ENCODE results near the gene CDCA5. TPM values are rescaled to one million over a fixed set of nuclear protein-coding genes. Genes with fewer than 3 reads are reported as not detected.

CDCA5 gene
- total RNA-seq, 1 donor from 2014 or later: 6.9 TPM

DNA sequence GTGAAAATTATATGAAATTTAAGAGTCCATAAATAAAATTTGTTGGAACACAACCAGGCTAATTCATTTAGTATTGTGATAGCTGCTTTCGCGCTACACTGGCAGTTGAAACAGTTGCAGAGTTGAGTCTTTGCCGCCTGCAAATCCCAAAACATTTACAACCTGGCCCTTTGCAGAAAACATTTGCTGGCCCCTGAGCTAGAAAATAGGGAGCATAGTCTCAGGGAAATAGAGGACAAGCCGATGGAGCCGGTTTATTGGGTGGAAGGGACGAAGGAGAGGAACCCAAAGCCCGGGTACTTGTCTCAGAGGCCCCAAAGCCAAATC is 43.4 kb downstream of the CDCA5 start:
- H3K4me3 ChIP-seq (ENCODE audit: low read depth, low read length): peak overlapping the region; percentile 69
- H3K27me3 ChIP-seq (ENCODE audit: control insufficient read depth, insufficient read depth, low read length): no peaks in the 10 kb centered on the region
- no peak for DNase-seq (ENCODE audit: low read depth)
- TF ChIP-seq, protein P1, sequence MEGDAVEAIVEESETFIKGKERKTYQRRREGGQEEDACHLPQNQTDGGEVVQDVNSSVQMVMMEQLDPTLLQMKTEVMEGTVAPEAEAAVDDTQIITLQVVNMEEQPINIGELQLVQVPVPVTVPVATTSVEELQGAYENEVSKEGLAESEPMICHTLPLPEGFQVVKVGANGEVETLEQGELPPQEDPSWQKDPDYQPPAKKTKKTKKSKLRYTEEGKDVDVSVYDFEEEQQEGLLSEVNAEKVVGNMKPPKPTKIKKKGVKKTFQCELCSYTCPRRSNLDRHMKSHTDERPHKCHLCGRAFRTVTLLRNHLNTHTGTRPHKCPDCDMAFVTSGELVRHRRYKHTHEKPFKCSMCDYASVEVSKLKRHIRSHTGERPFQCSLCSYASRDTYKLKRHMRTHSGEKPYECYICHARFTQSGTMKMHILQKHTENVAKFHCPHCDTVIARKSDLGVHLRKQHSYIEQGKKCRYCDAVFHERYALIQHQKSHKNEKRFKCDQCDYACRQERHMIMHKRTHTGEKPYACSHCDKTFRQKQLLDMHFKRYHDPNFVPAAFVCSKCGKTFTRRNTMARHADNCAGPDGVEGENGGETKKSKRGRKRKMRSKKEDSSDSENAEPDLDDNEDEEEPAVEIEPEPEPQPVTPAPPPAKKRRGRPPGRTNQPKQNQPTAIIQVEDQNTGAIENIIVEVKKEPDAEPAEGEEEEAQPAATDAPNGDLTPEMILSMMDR (IDR thresholded peaks at IDR 0.05; ENCODE audit: insufficient read depth, low read length, poor library complexity, severe bottlenecking): no peak
- H3K36me3 ChIP-seq (ENCODE audit: control insufficient read depth, insufficient read depth, low read length): peaks cover 3% of the 10 kb centered on the region

DNA sequence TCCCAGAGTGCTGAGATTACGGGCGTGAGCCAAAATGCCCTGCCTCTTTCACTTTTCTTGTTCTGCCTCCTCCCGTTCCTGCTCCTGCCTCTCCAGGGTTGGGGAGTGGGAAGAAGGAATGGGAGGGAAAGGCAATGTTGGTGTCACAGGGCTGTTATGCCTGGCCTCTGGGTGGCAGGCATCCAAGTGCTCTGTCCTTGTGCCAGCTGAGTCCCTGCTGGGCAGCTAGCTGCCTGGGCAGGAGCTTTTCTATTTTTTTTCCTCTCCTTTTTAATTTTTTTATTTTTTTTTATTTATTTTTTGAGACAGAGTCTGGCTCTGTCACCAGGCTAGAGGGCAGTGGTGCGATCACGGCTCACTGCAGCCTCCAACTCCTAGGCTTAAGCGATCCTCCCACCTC is 46.9 kb downstream of the CDCA5 start:
- Histone ChIP-seq H3K27me3 (ENCODE audit: control insufficient read depth, insufficient read depth, low read length) (no peaks in the 10 kb centered on the region), H3K36me3 (ENCODE audit: control insufficient read depth, insufficient read depth, low read length) (no peaks in the 10 kb centered on the region), H3K4me3 (ENCODE audit: low read depth, low read length) (no peak overlapping the region)
- TF ChIP-seq, protein P1 (IDR thresholded peaks at IDR 0.05; ENCODE audit: insufficient read depth, low read length, poor library complexity, severe bottlenecking): no peak
- no peak for DNase-seq (ENCODE audit: low read depth)

DNA sequence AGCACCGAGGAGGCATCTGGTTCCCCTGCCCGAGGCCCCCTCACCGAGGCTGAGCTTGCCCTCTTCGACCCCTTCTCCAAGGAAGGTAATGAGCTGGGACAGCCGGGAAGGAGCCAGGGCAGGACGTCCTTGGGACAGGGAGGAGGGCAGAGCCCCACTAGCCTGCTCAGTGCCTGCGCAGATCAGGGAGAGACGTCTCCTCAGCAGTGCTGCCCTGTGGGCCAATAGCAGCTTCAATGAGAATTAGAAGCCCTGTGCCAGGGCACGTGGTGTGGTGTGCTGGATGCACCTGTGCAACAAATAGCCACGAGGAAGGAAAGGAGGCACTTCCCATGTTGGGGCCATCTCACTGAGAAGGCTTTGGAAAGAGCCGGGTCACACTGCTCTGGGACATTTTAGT is 48.3 kb downstream of the CDCA5 start:
- Histone ChIP-seq H3K4me3 (ENCODE audit: low read depth, low read length) (no peak overlapping the region), H3K36me3 (ENCODE audit: control insufficient read depth, insufficient read depth, low read length) (no peaks in the 10 kb centered on the region), H3K27me3 (ENCODE audit: control insufficient read depth, insufficient read depth, low read length) (no peaks in the 10 kb centered on the region)
- TF ChIP-seq, protein P1 (IDR thresholded peaks at IDR 0.05; ENCODE audit: insufficient read depth, low read length, poor library complexity, severe bottlenecking): no peak
- DNase-seq (ENCODE audit: low read depth): no peak

DNA sequence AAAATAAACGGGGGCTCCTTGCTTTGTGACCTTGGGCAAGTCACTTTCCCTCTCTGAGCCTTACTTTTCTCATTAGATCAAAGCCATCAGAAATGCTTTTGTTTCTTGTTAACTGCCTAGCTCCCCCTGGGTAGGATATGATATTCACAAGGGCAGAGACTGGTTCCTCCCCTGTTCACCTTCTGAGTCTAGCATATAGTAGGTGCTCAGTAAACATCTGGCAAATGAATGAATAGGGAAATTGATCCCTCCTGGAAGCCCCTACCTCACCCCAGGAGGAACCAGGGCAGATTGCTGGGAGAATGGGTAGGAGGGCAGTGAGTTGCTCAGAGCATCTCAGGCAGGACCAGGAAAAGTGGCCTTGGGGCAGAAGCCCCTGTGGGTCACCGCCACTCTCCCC is 49.4 kb downstream of the CDCA5 start:
- Histone ChIP-seq H3K27me3 (ENCODE audit: control insufficient read depth, insufficient read depth, low read length) (no peaks in the 10 kb centered on the region), H3K36me3 (ENCODE audit: control insufficient read depth, insufficient read depth, low read length) (no peaks in the 10 kb centered on the region), H3K4me3 (ENCODE audit: low read depth, low read length) (no peak overlapping the region)
- DNase-seq (ENCODE audit: low read depth): no peak
- TF ChIP-seq, protein P1 (IDR thresholded peaks at IDR 0.05; ENCODE audit: insufficient read depth, low read length, poor library complexity, severe bottlenecking): no peak

DNA sequence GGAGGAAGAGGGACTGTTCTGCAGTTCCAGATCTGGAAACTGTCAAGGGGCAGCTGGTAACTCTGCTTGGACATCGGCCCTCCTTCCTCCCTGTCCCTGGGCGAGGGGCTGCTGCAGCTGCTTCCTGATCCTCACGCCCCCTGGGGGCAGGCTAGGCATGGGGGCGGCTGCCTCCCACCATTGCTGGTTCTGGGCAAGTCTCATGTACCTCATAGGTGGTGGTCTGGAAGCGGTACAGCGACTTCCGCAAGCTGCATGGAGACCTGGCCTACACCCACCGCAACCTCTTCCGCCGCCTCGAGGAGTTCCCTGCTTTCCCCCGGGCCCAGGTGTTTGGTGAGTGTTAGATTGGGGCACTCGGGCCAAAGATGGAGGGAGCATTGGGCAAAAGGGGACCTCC is 51.6 kb downstream of the CDCA5 start:
- Histone ChIP-seq H3K4me3 (ENCODE audit: low read depth, low read length) (no peak overlapping the region), H3K36me3 (ENCODE audit: control insufficient read depth, insufficient read depth, low read length) (no peaks in the 10 kb centered on the region), H3K27me3 (ENCODE audit: control insufficient read depth, insufficient read depth, low read length) (no peaks in the 10 kb centered on the region)
- DNase-seq (ENCODE audit: low read depth): no peak
- TF ChIP-seq, protein P1 (IDR thresholded peaks at IDR 0.05; ENCODE audit: insufficient read depth, low read length, poor library complexity, severe bottlenecking): no peak

Other genes starting within 250 kb of the CDCA5 start
- gene CDC42BPG, start 239.4 kb downstream of the CDCA5 start, total RNA-seq: 10.7 and 12.8 TPM in 2 replicates
- gene EHD1, start 205.4 kb downstream of the CDCA5 start, total RNA-seq: 87.7 and 100 TPM in 2 replicates
- gene ATG2A, start 166.8 kb downstream of the CDCA5 start, total RNA-seq: 24.8 and 28.6 TPM in 2 replicates
- 26.9 and 31.1 TPM in 2 replicates for gene PPP2R5B, start 159.4 kb downstream of the CDCA5 start, total RNA-seq
- gene GPHA2, start 148.1 kb downstream of the CDCA5 start, total RNA-seq: not detected in 2 replicates
- gene MAJIN, start 111.9 kb downstream of the CDCA5 start, total RNA-seq: 0.17 and 0.68 TPM in 2 replicates
- 1.1 and 7.3 TPM in 2 replicates for gene BATF2, start 87.1 kb downstream of the CDCA5 start, total RNA-seq
- 164 and 170 TPM in 2 replicates for gene ARL2, start 69.9 kb downstream of the CDCA5 start, total RNA-seq
- gene SNX15, start 56.6 kb downstream of the CDCA5 start, total RNA-seq: 21.6 and 28.8 TPM in 2 replicates
- gene SAC3D1, start 42.8 kb downstream of the CDCA5 start, total RNA-seq: 25.5 and 32.0 TPM in 2 replicates
- 13.2 and 21.7 TPM in 2 replicates for gene NAALADL1, start 25.5 kb downstream of the CDCA5 start, total RNA-seq
- gene ZFPL1, start 182 bp upstream of the CDCA5 start, total RNA-seq: 49.8 and 66.1 TPM in 2 replicates
- gene VPS51, start 12.2 kb upstream of the CDCA5 start, total RNA-seq: 153 and 391 TPM in 2 replicates
- gene TM7SF2, start 27.8 kb upstream of the CDCA5 start, total RNA-seq: 42.4 and 42.6 TPM in 2 replicates
- gene ZNHIT2, start 33.7 kb upstream of the CDCA5 start, total RNA-seq: 21.3 and 28.1 TPM in 2 replicates
- 595 and 710 TPM in 2 replicates for gene FAU, start 38.1 kb upstream of the CDCA5 start, total RNA-seq
- 67.6 and 88.5 TPM in 2 replicates for gene MRPL49, start 38.3 kb upstream of the CDCA5 start, total RNA-seq
- 23.4 and 31.0 TPM in 2 replicates for gene SYVN1, start 50.5 kb upstream of the CDCA5 start, total RNA-seq
- not detected in 2 replicates for gene SPDYC, start 86.2 kb upstream of the CDCA5 start, total RNA-seq
- 397 and 531 TPM in 2 replicates for gene CAPN1, start 97.9 kb upstream of the CDCA5 start, total RNA-seq
- gene POLA2, start 177.9 kb upstream of the CDCA5 start, total RNA-seq: 8.9 and 11.5 TPM in 2 replicates
- 37.4 and 46.4 TPM in 2 replicates for gene CDC42EP2, start 230.8 kb upstream of the CDCA5 start, total RNA-seq
- gene DPF2, start 249.8 kb upstream of the CDCA5 start, total RNA-seq: 53.9 and 59.4 TPM in 2 replicates